GM10248 (cell line): Measurements from ENCODE around the gene PZP.

Experiments
- CTCF ChIA-PET: fragments of 300-600 bp; sonication (Branson Sonifier 250); formaldehyde crosslinking; extraction: SDS; loops from one replicate; lab custom pipeline; 2021; ENCODE audit warnings: antibody characterized with exemption; lab: Yijun Ruan, JAX
- POLR2A ChIA-PET: fragments of 350-650 bp; sonication (Branson Sonifier 250); formaldehyde crosslinking; extraction: SDS; loops from one replicate; lab custom pipeline; 2020; ENCODE audit warnings: antibody characterized with exemption; lab: Yijun Ruan, JAX
- DNase-seq: peaks from one replicate; pipeline ENCODE4 v3.0.0; 2012; ENCODE audit errors: extremely low spot score
- TF ChIP-seq, protein P1 (sequence below): IDR thresholded peaks from 2 replicates; pipeline ENCODE4 v1.5.1; 2012; ENCODE audit warnings: mild to moderate bottlenecking, low read depth; ENCODE audit errors: extremely low read depth, missing control alignments, control extremely low read depth

PZP gene

GRCh38 chr12:9163392-9163791 is 44.8 kb downstream of the PZP start:
- POLR2A ChIA-PET = no interaction called here
- TF ChIP-seq, protein P1, sequence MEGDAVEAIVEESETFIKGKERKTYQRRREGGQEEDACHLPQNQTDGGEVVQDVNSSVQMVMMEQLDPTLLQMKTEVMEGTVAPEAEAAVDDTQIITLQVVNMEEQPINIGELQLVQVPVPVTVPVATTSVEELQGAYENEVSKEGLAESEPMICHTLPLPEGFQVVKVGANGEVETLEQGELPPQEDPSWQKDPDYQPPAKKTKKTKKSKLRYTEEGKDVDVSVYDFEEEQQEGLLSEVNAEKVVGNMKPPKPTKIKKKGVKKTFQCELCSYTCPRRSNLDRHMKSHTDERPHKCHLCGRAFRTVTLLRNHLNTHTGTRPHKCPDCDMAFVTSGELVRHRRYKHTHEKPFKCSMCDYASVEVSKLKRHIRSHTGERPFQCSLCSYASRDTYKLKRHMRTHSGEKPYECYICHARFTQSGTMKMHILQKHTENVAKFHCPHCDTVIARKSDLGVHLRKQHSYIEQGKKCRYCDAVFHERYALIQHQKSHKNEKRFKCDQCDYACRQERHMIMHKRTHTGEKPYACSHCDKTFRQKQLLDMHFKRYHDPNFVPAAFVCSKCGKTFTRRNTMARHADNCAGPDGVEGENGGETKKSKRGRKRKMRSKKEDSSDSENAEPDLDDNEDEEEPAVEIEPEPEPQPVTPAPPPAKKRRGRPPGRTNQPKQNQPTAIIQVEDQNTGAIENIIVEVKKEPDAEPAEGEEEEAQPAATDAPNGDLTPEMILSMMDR = no peak
- CTCF ChIA-PET = no interaction called here
- DNase-seq = no peak

DNA sequence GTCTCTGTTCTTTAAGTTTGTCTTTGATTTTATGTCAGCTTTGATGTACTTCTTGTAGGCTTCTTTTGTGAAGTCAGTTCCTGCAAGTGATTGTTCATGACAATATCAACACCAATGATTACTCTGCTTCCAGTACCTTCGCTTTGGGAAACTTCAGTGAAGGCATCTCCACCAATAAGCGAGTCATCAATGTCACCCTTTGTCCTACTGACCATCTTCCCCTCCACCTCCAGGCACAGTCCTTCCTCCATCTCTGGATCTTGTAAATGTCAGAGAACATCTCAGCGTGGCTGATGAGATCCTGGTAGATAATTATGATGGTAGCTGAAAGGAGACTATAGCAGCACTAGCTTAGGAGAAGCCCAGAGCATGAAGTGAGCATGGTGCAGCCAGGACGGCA is 52.1 kb downstream of the PZP start:
- POLR2A ChIA-PET = no interaction called here
- DNase-seq = no peak
- TF ChIP-seq, protein P1 = no peak
- CTCF ChIA-PET = no interaction called here

DNA sequence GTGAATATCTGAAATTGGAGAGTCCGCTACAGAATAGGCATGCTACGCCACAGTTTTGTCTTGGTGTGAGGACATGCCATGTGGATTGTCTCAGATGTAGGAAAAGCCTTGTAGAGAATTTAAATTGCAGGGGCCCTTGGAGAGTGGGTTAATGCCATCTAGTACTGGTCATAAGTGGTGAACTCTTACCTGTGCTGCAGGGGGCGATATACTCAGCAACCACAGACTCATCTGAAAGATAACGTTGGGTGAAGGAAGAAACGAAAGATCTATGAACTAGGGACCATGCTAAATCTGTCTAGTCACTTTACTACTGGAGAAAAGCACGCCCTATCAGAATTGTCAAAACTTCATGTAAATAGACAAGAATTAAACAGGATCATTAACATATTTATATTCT is 58.8 kb downstream of the PZP start:
- TF ChIP-seq, protein P1 = no peak
- ChIA-PET CTCF (interaction anchor here (1.3 to 2.2 kb wide), 2 partner anchors 10 to 14 kb away, joined by 4 to 10 read pairs; no protein-coding TSS in a partner anchor), POLR2A (no interaction called here)
- DNase-seq = no peak

DNA sequence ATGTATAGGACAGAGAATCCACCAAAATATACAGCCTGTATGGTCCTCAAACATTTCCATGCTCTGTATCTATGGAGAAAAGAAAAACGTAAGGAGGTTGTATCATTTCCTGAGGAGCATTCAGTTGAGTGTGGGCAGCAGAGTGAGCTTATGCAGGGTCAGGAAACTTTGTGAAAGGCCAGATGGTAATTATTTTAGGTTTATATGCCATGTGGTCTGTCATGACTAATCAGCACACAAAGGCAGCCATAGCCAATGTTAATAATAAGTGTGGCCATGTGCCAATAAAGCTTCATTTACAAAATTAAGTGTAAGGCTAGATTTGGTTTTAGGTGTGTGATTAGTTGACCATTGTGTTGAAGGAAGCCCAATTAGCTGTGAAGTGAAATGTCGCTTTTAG is 59.3 kb downstream of the PZP start:
- ChIA-PET CTCF (interaction anchor here (1.3 to 2.2 kb wide), 2 partner anchors 11 to 14 kb away, joined by 4 to 10 read pairs; no protein-coding TSS in a partner anchor), POLR2A (no interaction called here)

DNA sequence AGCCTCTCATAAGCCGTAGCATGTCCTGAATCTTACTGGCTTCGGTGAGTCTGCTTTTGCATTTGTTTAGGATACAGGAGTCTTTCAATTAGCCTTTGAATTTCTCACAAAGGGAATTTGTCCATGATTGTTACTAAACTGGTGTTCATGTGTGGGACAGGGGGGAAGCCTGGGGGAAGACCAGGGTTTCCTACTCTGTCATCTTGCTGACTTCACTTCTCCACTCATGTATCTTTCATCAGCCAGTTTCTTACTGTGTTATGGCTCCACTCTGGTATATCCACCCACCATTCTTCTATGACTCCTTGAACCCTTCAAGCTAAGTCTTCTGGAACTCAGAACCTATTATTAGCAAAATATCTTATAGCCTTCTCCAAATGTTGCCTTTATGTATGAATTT is 60.7 kb downstream of the PZP start:
- CTCF ChIA-PET = interaction anchor here (0.9 kb wide), 1 partner anchor 12 kb away, joined by 3 read pairs; no protein-coding TSS in a partner anchor
- POLR2A ChIA-PET = no interaction called here
- TF ChIP-seq, protein P1 = no peak
- no peak for DNase-seq

More for the DNA sequence above, 59.3 kb downstream of the PZP start:
- no peak for DNase-seq
- TF ChIP-seq, protein P1 = no peak

- ChIA-PET POLR2A (no interaction called here), CTCF (no interaction called here)
- TF ChIP-seq, protein P1 = no peak
- no peak for DNase-seq
These were observed 63.5 kb downstream of the PZP start for GRCh38 chr12:9144730-9145106.

DNA sequence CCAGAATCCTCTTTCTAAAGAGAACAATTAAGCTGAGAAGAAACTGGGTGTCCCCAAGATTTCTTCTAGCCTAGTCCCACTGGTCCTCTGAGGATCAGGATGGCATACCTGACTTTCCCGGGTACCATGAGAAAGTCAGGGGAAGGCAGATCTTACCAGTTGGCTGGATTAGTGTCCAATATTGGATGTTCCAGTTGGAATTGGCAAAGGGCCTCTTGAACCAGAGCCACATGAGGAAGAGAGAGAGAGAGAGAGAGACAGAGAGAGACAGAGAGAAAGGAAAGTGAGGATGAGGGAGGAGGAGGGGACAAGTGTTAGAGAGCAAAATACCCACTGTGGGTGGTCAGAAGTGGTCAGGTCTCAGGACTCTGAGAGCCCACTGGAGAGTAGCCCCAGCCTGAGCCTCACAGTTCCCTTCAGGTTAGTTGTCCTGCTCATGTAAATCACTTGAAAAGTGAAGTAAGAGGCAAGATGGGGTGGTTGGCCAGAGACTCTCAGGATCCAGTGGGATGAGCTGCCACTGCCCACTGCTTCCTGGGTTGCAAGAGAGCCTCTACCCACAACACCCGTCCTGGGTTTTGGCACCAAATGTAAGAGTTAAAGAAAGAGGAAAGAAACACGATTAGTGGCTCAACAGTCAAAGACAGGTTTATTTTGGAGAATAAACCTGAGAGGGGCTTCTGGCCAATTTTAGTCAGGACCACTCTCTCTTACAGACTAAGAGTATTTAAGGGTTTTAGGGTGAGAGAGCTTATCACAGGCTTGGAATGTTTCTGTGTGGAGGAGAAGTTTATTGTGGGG is 64.1 kb downstream of the PZP start:
- CTCF ChIA-PET = no interaction called here
- POLR2A ChIA-PET = no interaction called here
- TF ChIP-seq, protein P1 = no peak
- no peak for DNase-seq
